ENCODE data around the gene PLEKHM3.

DNA sequence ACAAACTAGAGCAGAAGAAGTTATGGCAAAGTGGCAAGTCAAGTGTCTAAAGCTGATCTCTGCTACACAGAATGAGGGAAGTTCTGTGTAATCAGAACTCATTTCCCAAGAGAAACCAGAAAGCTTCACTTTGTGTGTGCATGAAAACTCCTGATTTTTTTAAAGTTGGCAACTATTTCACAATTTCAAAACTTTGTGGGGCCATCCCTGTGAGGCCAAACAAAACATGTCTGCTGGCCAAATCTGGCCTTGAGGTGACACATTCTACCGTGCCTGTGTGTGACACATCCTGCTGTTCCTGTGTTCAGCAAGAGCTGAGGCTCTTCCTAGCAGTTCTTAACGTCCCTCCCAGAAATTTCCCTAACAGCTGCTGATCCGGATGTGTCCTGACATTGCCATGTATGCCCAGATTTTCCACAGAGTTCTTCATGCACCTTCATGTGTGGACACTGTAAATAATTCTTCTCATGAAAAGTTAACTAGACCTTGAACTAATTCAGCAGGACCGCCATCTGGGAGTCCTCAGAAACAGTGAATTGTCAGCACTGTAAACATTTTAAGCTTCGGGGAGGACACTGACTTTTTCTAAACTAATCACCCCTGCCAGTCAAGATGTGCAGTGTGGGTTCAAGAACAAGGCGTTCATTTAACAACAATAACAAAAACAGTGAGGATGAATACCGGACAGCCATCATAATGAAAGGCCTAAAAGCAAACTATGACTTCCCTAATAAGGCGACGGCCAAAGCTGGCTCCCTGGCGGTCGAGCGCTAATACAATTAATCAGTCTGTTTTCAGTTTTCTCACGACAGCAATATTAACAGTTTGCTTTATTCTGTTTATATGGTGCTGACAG lies 99.0 kb downstream of the PLEKHM3 start:
- TF ChIP-seq GATA2 (IDR thresholded peaks at IDR 0.05; ENCODE audit: low read depth, low read length): no peak
- TF ChIP-seq GATA3 (IDR thresholded peaks at IDR 0.05; ENCODE audit: low read depth, low read length): no peak
